ENCODE results near the gene OR2G2.
A peak's percentile ranks its signal among the peaks of the same experiment; 100 is the strongest.

The OR2G2 gene

DNA sequence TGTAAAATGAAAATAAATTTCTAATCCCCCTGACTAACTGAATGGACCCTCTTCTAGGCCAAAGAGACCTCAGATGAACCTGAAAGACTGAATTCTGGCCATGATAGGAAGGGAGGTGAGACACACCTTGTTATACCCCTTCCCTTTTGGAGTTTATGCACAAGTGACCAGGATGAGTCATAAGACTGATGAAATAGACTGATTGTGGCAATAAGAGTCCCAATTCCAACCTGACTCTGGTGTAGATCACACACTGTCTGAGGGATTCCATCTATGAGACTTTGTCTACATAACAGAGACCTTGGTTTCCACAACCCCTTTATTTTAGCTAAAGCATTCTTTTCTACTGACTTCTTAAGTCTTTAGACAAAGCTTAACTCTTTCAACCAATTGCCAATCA lies 13.5 kb upstream of the OR2G2 start:
- in situ Hi-C loops (cut with MboI; ENCODE audit: low pct_unique_long_range_greater_than_20kb, low sequenced_read_pairs, unreplicated experiment): no loop called here
- no peak for DNase-seq (ENCODE audit: low spot score)
- TF ChIP-seq, protein P1, sequence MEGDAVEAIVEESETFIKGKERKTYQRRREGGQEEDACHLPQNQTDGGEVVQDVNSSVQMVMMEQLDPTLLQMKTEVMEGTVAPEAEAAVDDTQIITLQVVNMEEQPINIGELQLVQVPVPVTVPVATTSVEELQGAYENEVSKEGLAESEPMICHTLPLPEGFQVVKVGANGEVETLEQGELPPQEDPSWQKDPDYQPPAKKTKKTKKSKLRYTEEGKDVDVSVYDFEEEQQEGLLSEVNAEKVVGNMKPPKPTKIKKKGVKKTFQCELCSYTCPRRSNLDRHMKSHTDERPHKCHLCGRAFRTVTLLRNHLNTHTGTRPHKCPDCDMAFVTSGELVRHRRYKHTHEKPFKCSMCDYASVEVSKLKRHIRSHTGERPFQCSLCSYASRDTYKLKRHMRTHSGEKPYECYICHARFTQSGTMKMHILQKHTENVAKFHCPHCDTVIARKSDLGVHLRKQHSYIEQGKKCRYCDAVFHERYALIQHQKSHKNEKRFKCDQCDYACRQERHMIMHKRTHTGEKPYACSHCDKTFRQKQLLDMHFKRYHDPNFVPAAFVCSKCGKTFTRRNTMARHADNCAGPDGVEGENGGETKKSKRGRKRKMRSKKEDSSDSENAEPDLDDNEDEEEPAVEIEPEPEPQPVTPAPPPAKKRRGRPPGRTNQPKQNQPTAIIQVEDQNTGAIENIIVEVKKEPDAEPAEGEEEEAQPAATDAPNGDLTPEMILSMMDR (IDR thresholded peaks at IDR 0.05; ENCODE audit: extremely low read depth, insufficient read depth, missing control alignments): no peak

- peak; percentile 22 for DNase-seq (ENCODE audit: low spot score)
- in situ Hi-C loops (cut with MboI; ENCODE audit: low pct_unique_long_range_greater_than_20kb, low sequenced_read_pairs, unreplicated experiment): no loop called here
- TF ChIP-seq, protein P1 (IDR thresholded peaks at IDR 0.05; ENCODE audit: extremely low read depth, insufficient read depth, missing control alignments): peak; percentile 49
Observed at GRCh38 chr1:247576514-247576913, 11.6 kb upstream of the OR2G2 start.

DNA sequence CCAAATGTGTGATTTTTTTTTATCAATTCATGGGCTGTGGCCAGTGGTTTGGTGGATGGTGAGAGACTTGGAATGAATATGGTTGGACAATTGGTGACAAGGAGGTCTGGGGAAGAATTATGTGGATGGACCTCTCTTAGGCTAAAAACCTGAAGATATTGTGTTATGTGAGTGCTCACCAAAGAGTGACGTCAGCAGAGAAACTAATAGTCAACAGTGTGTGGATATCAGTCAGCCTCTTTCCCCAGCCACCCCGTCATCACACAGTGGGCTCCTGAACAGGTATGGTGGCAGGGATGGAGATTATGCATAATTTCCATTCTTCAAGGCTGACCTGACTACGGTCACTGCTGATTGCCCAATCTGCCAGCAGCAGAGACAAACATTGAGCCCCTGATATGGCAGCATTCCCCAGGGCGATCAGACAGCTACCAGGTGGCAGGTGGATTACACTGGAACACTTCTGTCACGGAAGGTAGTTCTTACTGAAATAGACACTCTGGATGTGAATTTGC lies 9.2 kb upstream of the OR2G2 start:
- in situ Hi-C loops (cut with MboI; ENCODE audit: low pct_unique_long_range_greater_than_20kb, low sequenced_read_pairs, unreplicated experiment): no loop called here
- no peak for DNase-seq (ENCODE audit: low spot score)
- TF ChIP-seq, protein P1 (IDR thresholded peaks at IDR 0.05; ENCODE audit: extremely low read depth, insufficient read depth, missing control alignments): no peak

GRCh38 chr1:247605286-247605685 lies 17.1 kb downstream of the OR2G2 start, which contains the start of gene OR2G3:
TSS of gene OR2G3 (plus strand) at chr1:247605586. CDS start at chr1:247605586, 0 bp downstream.
- in situ Hi-C loops (cut with MboI; ENCODE audit: low pct_unique_long_range_greater_than_20kb, low sequenced_read_pairs, unreplicated experiment): no loop called here
- DNase-seq (ENCODE audit: low spot score): no peak
- TF ChIP-seq, protein P1 (IDR thresholded peaks at IDR 0.05; ENCODE audit: extremely low read depth, insufficient read depth, missing control alignments): no peak

GRCh38 chr1:247613405-247613804 lies 25.2 kb downstream of the OR2G2 start:
- DNase-seq (ENCODE audit: low spot score): no peak
- in situ Hi-C loops (cut with MboI; ENCODE audit: low pct_unique_long_range_greater_than_20kb, low sequenced_read_pairs, unreplicated experiment): no loop called here
- TF ChIP-seq, protein P1 (IDR thresholded peaks at IDR 0.05; ENCODE audit: extremely low read depth, insufficient read depth, missing control alignments): no peak

GRCh38 chr1:247614625-247615024 lies 26.5 kb downstream of the OR2G2 start:
- in situ Hi-C loops (cut with MboI; ENCODE audit: low pct_unique_long_range_greater_than_20kb, low sequenced_read_pairs, unreplicated experiment): no loop called here
- TF ChIP-seq, protein P1 (IDR thresholded peaks at IDR 0.05; ENCODE audit: extremely low read depth, insufficient read depth, missing control alignments): no peak
- DNase-seq (ENCODE audit: low spot score): no peak

Measured in GM13977 (cell line).